Fibroblast of villous mesenchyme (primary cell): ENCODE results near the gene CCDC7. TPM values are rescaled to one million over a fixed set of nuclear protein-coding genes. Genes with fewer than 3 reads are reported as not detected.
"Not testable (repeated sequence)": the region's sequence is repeated elsewhere in the genome, so short reads cannot be mapped to it uniquely, and the experiment has no call there.

Source experiments
- DNase-seq: peaks from one replicate; pipeline ENCODE4 v3.0.0-alpha.2; 2010; ENCODE audit warnings: low read depth
- H3K4me3 ChIP-seq: 2 replicates; pipeline ENCODE4 v1.5.1; 2011; ENCODE audit warnings: low read depth, mild to moderate bottlenecking, low read length
- total RNA-seq: library from RNA; depleted of rRNA; stranded (reverse); fragments of >200 nt; gene quantifications from 2 replicates; pipeline ENCODE4 v1.2.3, GENCODE V29; 2012
- TF ChIP-seq, protein P1 (sequence below): IDR thresholded peaks from 2 replicates; pipeline ENCODE4 v1.5.1; 2012; ENCODE audit warnings: low read depth, mild to moderate bottlenecking, low read length; ENCODE audit not compliant: insufficient read depth

CCDC7 gene
- total RNA-seq, 1 donor, result 20.3 TPM

DNA sequence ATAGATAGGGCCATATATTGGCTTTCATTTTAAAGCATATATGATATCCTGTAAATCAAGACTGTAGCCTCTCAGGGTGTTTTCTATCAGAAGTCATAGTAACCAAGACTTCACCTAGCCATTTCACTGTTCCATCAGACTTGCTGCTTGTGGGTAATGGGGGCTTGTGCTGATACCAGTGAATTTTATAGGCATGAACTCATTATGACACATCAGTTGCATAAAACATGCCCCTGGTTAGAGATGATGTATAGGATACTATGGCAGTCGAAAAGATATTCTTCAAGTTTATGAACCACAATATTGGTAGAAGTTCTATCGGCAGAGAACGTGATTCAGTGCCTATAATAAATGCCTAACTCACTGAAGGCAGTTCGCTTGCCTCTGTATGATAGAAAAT is 305.6 kb downstream of the CCDC7 start:
- no peak overlapping the region for H3K4me3 ChIP-seq
- TF ChIP-seq, protein P1, sequence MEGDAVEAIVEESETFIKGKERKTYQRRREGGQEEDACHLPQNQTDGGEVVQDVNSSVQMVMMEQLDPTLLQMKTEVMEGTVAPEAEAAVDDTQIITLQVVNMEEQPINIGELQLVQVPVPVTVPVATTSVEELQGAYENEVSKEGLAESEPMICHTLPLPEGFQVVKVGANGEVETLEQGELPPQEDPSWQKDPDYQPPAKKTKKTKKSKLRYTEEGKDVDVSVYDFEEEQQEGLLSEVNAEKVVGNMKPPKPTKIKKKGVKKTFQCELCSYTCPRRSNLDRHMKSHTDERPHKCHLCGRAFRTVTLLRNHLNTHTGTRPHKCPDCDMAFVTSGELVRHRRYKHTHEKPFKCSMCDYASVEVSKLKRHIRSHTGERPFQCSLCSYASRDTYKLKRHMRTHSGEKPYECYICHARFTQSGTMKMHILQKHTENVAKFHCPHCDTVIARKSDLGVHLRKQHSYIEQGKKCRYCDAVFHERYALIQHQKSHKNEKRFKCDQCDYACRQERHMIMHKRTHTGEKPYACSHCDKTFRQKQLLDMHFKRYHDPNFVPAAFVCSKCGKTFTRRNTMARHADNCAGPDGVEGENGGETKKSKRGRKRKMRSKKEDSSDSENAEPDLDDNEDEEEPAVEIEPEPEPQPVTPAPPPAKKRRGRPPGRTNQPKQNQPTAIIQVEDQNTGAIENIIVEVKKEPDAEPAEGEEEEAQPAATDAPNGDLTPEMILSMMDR, result no peak
- DNase-seq, result no peak

DNA sequence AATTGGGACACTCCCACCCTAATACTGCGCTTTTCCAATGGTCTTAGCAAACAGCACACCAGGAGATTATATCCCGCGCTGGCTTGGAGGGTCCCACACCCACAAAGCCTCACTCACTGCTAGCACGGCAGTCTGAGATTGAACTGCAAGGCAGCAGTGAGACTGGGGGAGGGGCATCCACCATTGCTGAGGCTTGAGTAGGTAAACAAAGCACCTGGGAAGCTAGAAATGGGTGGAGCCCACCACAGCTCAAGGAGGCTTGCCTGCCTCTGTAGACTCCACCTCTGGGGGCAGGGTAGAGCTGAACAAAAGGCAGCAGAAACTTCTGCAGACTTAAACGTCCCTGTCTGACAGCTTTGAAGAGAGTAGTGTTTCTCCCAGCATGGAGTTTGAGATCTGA is 309.0 kb downstream of the CCDC7 start:
- H3K4me3 ChIP-seq, DNase-seq: not testable (repeated sequence)

DNA sequence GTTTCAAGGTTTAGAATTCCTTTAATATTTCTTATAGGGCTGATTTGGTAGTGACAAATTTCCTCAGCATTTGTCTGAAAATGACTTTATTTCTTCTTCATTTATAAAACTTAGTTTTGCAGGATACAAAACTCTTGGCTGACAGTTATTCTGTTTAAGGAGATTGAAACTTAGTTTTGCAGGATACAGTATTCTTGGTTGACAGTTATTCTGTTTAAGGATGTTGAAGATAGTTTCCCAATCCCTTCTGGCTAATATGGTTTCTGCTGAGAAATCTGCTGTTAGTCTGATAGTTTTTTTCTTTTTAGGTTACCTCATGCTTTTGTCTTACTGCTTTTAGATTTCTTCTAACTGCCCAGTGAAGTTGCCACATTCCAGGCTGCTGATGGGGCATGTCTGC is 325.3 kb downstream of the CCDC7 start:
- TF ChIP-seq, protein P1, result no peak
- no peak for DNase-seq

DNA sequence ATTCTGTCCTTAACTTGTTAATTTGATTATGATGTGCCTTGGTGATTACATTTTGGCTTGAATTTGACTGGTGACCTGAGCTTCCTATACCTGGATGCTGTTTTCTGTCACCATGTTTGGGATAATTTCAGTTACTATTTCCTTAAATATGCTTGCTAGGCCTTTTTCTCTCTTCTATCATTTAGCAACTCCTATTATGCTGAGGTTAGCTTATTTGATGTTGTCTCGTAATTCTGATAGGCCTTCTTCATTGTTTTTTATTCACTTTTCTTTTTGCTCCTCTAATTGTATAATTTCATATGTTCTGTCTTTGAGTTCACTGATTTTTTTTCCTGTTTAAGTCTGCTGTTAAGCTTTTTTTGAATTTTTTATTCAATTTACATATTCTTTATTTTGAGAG is 327.2 kb downstream of the CCDC7 start:
- TF ChIP-seq, protein P1, result no peak
- DNase-seq, result no peak
- H3K4me3 ChIP-seq, result no peak overlapping the region

More for the DNA sequence above, 325.3 kb downstream of the CCDC7 start:
- no peak overlapping the region for H3K4me3 ChIP-seq

DNA sequence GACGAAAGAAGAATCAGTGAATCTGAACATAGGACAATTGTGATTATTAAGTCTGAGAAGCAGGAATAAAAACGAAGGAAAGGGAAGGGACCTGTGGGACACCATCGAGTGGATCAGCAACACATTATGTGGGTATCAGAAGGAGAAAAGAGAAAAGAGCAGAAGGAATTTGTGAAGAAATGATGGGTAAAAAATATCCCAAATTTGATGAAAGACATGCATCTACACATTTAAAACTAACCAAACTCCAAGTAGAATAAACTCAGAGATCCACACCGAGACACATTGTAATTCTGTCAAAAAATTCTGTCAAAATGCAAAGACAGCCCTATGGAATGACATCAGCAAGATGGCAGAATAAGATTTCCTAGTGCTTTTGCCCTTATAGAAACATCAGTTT is 341.0 kb downstream of the CCDC7 start:
- DNase-seq, result no peak
- no peak overlapping the region for H3K4me3 ChIP-seq
- TF ChIP-seq, protein P1, result no peak

DNA sequence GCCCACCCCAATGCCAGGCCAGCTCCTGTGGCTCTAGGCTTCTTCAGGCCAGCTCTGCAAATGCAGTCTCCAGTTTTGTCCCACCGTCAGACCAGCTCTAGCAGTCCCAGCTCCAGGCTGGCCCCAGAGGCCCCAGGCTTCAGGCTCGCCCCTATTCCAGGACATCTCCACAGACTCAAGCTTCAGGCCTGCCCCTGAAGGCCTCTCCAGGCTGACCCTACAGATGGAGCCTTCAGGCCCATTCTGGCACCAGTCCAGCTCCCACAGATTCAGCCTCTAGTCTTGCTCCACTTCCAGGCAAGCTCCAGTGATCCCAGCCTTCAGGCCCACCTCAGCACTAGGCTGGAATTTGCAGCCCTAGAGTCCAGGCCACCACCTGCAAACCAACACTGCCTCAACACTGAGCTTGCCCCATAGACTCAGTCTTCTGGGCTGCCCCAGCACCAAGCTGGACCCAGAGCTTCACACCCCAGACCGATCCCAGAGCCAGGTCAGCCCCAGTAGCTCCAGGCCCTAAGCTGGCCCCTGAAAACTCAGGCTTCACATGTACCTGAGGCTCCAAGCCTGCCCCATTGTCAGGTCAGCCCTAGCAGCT is 341.8 kb downstream of the CCDC7 start:
- H3K4me3 ChIP-seq, result no peak overlapping the region
- TF ChIP-seq, protein P1, result no peak
- no peak for DNase-seq

DNA sequence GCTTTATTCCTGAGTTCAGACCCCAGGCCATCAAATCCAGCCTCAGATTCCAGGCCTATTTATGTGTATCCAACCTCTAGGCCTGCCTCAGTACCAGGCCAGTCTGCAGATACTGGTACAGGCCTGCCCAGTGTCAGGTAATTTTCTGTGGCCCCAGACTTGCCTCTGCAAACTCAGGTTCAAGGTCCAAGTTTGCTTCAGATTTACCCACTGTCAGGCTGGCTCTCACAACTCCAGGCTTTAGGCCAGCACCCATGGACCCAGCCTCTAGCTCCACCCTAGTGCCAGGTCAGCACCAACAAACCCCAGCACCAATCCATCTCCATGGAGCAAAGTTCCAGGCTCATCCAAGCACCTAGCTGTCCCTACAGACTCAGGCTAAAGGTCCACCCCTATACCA is 342.4 kb downstream of the CCDC7 start:
- TF ChIP-seq, protein P1, result no peak
- DNase-seq, result no peak
- no peak overlapping the region for H3K4me3 ChIP-seq
